Glomerular visceral epithelial cell (primary cell): Measurements from ENCODE around the gene ARL15.

Experiments
- DNase-seq: peaks from one replicate; pipeline ENCODE4 v3.0.0-alpha.2; 2016; ENCODE audit errors: extremely low spot score

The ARL15 gene

DNA sequence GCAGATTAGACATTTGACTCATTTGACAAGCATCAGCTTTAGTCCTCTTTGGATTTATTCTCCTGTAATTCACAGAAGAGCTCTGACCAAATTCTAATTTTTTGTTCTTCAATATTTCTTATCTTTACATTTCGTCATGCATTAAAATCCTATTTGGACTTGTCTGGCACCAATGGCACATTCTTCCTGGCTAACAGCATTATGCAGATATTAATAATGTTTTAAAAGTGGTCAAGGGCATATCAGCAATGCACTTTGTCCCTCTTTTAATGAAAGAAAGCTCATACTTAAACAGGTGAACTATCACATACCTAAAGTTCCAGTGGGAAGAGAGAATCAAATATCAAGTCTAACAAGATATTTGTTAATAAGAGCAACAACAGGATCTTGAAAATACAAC, 270.4 kb downstream of the ARL15 start:
- DNase-seq = no peak

DNA sequence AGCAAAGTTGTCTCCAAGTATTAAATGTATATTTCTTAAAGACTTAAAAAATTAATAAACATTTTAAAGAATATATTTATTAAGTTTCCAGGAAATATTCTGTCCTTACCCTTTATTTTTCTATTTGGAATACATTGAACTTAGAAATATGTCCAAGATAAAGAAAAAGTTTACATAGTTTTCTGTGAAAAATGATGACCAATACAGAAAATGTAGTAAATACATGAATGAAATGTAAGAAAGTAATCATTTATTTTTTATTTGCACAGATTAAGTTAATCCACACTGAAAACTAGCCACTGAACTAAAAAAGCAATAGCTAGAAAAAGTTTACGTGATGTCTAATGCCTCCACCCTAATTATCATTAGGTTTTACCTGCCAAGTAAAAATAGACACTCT, 273.2 kb downstream of the ARL15 start:
- no peak for DNase-seq

DNA sequence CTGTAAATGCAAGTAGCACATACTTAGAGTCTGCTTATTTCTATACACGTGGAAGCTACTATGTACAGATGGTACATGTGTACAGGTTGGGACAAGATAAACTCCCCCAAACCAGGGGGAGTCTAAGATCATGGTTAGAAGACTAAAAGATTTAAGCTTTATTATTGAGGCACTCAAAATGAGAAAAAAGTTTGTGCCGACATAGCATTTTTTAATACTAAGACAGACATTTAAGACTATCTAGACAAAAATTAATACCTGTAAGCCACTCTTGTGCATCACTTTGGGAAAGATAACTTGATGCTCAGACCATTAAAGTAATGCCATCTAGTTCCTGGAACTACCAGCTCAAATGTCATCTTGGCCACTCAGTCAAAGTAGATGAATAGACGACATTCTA, 279.4 kb downstream of the ARL15 start:
- no peak for DNase-seq

DNA sequence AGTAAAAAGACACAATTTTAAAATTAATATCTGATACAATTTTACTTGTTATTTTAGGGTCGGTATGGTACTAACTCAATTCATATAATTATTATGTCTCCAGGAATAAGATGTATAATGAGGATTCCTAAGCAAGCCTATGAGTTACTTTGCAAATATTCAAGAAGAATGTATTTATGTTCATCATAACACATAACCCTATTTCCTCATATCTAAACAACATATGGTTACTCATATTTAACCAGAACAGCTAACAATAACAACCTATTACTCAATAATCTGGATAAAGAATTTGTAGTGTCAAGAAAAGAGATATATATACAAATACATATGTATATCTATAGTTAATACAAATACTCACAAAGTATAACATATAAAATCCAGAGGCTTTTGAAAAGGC, 285.9 kb downstream of the ARL15 start:
- DNase-seq = no peak

DNA sequence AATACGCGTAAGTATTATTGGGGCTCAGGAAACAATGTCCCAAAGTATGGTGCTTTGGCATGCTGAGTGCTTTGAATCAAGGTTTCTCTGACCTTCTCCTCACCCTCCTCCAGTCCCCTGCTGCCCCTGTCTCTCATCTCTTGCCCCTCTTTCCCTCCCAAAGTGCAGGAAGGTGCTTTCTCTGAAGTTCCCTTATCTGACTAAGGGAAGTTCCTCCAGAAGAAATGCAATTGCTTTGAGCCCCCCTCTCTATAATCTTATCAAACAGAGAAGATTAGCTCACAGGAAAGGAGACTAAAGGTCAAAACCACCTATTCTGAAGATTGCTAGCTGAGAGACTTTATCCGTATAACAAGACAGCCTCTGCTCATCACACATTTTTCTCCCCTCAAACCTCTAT, 288.1 kb downstream of the ARL15 start:
- no peak for DNase-seq

DNA sequence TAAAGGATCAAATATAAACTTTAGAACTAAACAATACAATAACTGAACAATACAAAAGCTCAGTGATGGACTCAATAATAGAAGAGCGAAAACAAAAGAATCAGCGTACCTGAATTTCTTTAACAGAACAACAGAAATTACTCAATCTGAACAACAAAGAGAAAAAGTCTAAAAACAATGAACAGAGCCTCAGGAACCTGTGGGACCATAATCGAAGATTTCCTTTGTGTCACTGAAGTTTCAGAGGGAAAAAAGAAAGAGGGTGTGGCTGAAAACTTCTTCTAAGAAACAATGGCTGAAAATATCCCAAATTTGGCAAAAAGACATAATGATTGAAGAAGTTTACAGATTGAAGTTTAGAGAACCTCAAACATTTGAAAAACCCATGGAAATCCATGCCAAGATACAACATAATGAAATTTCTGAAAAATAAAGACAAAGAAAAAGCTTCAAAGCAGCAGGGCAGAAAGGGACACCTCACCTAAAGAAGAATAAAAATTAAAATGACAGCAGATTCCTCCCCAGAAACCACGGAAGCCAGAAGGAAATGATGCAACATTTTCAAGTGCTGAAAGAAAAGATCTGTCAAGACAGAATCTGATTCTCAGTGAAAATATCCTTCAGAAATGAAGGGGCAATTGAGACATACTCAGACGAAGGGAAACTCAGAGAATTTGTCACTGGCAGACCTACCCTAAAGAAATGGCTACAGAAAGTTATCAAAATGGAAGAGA, 288.8 kb downstream of the ARL15 start:
- no peak for DNase-seq

DNA sequence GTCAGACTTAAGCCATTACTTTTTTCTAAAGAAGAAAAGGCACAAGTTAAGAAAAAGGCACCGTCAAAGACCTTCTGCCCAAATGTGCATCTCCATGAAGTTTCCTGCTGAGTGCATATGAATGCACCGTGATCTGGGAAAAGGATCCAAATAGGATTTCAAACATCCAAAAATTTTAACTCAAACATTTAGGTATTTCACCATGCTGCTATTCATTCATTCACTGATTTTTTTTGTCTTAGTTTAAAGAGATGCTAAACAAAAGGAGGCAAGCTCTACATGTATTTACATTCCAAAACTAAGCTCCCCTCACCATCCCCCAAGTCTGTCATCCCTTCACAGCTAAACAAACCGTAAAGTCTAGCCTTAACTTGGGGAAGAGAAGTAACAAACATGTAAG, 291.9 kb downstream of the ARL15 start:
- DNase-seq = no peak

DNA sequence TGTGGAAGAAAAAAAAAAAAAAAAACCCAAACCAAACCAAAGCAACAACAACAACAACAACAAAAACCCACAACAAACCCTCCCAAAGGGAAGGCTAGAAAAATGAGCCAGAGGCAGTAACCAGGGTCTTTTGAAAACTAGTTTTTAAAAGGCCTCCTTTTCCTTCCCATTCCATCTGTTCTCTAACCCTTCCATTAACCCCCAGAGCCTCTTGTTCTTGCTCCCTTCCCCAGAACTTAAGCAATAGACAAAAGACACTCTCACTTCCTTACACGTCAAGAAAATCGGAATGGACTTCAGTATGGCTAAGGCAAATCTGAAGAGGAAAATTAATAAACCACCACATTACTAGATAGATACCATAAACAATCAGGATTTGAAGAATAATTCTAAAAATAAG, 292.8 kb downstream of the ARL15 start:
- no peak for DNase-seq

DNA sequence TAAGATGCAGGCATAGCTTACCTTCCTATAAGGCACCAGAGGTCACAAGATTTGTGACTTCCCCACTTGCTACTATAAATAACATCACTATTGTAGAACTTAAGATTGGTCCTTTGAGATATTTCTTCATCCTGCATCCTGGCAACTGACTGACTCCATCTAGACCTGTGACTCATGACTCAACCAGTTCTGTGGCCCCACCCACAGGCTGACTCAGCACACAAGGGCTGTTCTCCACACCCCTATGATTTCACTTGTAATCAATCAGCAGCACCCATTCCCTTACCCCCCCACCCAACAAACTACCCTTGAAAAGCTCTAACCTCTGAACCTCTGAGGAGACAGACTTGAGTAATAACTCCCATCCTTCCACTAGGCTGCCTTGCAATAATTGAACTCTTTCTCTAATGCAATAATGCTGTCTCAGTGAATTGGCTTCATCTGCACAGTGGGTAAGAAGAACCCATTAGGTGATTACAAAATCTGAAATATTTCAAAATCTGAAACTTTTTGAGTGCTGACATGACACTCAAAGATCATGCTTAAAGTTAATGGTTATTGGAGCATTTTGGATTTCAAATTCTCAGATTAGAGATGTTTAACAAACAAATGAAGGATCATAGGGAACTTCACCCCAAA, 296.7 kb downstream of the ARL15 start:
- peak; percentile 31 for DNase-seq

DNA sequence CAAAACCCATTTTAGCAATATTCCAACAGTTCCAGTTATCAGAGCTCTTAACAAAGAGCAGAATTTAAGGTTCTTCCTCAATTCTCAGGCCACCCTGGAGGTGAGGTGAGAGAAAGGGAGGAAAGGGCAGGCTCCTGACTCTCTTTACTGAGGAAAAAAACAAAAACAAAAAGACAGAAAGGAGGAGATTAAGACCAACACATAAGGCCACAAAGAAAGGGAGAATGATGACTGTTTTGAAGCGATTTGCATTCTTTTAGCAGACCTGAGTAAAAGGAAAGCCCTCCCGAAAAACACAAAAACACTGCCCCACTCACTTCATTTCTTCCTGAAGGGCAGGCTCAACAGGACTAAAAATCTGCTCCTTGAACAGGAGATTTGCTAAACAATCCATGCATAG, 300.5 kb downstream of the ARL15 start:
- DNase-seq = no peak

DNA sequence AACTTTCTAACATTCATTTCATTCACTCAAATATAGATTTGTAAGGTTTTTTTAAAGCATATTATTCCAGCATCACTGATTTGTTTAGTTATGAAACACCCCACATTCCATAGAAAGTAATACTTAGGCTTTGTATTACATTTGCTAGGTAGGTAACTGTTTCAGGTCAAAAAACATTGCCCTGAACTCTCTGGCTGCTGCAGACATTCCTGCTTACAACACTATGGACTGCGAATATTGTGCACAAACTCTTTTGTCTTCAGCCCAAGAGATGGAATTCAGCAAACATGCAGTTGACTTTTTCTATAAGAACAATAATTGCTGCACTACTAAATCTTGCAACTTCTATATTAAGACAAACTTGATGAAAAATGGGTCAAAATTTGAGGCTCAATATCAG, 301.0 kb downstream of the ARL15 start:
- no peak for DNase-seq

DNA sequence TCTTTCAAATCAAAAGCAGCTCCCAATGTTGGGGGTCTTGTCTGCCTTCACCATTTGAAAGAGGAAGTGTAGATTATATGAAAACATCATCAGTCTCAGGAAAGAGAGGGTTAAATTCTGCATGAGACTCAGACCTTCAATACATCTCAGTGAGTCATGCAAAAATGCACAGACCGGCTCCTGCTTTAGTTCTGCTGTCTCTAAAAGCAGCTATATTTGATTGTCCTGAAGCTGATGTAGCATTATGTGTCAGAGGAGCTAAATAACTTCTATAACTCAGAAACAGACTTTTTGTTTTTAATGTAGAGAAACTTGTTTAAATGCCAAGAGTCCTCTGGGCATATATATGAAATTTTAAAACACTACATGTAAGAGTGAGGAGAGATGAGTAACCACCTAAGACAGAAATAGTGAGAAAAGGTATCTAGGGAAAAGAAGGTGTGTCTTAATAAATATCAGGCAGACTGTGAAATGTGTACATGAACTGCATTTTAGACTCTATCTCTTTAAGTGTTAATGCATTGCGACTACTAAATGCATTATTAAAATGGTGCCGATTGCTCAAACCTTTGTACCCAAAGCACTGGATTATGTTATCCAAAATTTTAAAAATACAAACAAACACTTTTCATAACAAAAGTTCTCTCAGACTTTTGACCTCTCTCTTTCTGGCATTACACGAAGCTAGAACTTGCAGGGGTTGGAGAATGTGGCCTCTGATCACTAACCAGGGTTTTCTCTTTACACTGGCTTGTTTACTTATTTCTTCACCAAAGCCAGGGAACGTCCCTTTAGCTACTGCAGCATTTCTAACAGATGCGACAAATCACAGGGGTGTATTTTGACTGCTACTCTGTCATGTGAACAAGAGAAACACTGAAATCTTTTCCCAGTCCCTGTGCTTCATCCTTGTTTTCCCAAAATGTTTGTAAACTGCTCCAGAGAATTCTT, 302.3 kb downstream of the ARL15 start:
- no peak for DNase-seq

DNA sequence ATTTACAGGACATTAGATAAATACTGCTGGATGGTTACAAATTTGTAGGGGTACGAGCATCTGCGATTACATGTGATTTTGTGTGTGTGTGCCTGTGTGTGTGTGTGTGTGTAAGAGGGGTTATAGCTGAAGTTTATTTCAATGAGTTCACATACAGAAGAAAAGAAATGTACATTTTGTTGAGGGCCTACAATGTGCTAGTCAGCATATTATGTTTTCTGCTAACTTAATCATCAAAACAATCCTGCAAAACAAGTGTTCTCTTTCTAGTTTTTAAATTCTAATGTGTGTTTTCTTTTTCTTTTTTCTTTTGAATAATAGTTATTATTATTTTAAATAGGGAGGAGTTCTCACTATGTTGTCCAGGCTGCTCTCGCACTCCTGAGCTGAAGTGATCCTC, 305.7 kb downstream of the ARL15 start:
- no peak for DNase-seq

DNA sequence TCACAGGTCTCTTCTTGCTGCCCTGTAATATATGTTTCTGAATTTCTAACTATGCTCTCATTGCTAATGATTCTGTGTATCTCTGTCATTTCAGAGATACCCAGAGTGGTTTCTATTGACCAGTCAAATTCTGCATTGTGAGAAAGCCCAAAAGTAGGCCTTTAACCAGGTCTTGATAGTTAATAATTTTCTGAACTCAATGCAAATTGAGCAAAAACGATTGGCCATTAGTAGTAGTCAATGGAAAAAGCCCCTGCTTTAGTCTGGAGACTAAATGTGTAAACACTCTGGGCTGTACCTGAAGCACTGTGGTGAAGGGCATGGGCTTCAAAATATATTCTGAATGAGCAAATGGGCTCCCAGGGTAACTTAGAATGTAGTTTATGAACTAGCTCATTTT, 307.6 kb downstream of the ARL15 start:
- DNase-seq = no peak

DNA sequence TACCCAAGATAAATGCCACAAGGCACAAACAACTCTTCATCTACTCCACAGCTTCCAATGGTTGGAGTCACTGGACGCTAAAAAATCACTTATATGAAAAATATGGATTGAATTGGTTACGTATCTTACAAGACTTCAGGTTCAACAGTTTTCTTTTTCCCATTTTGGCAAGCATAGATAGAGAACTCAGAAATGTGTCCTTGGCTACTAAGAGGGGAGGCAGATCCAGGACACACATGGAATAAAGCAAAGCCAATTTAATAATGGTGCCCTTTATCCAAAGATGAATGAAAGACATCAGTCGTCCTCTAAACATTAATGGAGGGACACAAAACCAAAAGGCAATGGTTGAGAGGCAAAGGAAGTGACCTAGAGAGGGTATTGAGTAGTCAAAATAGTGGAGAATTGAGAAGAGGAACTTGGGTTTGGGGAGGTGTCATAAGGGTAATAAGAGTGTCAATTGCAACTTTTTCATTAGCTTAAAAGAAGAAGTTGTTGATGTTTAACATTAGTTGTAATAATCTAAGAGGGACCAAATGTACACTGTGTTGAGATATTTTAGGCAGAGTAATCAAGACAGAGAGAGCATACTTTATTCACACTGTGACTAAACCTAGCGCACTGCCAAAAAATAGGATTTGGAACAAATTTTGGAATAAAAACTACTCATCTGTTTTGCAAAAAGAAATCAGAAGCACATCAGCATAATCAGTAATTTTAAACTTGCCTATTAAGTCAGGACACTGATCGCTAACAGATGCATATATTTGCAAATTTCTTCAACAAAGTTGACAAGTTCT, 308.2 kb downstream of the ARL15 start:
- DNase-seq = no peak

DNA sequence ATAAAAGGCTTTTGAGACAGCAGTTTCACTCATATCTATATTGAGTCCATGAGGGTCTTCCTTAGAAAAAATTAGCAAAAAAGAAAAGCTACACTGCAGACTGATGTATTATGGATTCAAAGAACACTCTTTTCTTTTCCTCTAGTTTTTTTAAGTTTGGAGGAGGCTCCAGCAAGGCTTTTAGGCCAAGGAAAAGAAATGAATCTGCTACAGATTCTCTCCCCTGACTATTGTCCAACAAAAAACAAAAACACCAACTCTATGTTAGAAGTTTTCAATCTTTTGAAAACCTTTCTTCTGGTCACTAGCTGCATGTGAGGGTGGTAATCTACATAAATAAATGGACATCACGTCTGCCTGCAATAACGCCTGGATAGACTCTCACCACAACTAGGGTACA, 310.4 kb downstream of the ARL15 start:
- DNase-seq = no peak

DNA sequence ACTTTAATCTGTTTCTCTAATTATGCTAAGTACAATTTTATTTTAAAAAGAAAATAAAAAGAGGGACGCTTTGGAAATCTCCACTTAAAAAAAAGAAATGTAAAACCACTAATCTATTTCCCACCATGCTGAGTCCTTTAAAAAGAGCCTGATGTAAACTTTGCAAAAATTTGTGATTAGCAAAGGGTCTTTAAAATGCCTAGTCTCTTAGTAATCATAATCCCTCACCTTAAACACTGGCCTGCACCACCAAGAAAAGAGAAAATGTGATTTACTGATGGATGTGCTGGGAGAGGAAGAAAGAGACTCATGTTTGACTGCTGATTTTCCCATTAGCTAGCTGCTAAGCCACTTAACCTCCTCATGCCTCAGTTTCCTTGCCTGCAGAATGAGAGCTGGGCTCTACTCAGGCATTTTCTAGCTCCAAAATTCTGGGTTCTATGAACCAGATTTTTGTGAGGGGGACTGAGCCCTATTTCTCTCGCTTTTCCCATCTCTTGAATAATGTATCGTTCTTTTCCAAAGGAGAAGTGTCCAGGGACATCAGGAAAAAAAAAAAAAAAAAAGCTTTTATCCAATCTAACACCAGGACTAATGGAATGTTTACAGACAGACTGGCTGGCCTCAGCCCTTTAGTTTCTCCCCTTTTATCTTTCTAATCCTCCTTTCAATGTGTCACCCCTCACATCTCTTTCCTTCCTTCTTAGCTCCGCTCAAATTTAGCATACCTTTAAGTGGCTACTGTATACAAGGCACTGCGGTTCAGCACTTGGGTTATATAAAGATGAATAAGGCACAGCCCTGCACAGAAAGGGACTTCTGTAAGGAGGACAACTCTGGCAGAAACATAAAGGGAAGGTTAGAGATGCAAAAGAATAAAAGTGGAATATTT, 312.4 kb downstream of the ARL15 start:
- no peak for DNase-seq

DNA sequence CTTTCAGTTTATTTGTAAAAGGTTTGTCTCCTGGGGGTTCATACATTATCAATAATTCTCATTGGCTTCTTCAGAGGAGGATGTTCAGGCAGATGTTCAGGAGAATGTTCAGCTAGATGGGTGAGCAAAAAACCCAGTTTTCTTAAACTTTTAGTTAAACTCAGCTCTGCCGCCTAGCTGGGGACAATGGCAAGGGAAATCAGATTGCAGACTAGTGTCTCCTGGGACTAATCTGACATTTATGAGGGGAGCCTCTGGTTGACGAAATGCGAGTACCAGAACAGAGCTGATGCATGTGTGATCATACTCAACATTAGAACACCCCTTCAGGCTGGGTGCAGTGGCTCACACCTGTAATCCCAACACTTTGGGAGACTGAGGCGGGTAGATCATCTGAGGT, 314.4 kb downstream of the ARL15 start:
- DNase-seq = no peak

DNA sequence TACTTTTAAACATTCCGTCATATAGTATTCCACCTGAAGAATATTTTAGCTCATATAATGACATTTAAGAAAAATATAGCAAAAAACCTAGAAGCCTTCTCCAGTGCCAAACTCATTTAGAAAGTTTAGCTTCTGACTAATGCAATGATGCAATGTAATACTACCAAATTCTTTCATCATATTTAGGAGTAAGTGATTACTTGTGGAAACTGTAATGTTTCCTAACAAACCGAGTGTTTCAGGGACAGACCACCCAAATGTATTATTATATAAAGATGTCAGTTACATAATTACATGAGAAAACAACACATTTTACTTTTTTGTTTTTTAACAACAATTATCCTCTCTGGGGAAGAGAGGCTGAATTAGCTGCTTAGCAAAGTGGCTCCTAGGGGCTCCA, 316.2 kb downstream of the ARL15 start:
- DNase-seq = no peak

DNA sequence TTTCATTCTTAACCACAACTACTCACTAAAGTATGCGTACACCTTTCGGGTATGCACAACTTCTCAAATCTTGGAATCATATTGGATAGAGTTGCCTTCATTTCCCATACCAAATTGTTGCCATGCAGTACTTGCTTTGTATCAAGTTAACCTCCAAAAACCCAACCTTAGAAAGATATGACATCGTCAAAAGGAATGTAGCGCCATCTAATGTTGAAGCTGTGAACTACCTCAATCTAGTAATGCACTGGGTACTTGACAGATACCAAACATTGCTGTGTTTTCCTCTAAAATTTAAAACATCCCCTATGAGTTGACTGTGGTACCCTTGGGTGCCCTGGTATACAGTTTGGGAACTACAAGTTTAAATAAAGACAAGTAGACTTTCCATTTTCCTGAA, 318.4 kb downstream of the ARL15 start:
- no peak for DNase-seq

DNA sequence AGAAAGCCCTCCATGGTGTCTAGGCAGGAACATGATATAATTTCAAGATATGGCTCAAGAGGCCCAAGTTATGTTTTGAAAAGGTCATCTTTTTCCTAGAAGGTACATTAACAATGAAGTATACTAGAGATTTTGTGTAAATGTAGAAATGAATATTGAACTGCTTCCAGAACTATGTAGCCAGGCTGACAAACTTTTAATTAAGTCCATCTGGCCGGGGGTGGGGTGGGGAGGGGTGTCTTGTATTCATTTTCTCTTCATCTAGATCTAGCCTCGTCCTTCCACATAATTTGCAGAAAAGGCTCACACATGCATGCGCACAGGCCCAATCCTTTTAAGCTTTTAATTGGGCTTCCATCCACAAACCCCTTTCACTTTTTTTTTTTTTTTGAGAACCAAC, 323.3 kb downstream of the ARL15 start:
- DNase-seq = no peak
